T-helper 2 cell treated with Interferon-gamma antibody and Interleukin-4, amounts not matched to agents 5 μg/mL and 100 μg/mL, for 36 hours (primary cell): ENCODE results near the gene SEPTIN5.
"Not testable (repeated sequence)": the region's sequence is repeated elsewhere in the genome, so short reads cannot be mapped to it uniquely, and the experiment has no call there.

ENCODE experiments used
- DNase-seq: peaks from one replicate; pipeline ENCODE4 v3.0.0; 2021; ENCODE audit warnings: low spot score
- H3K27ac Mint-ChIP-seq: one replicate; pipeline ENCODE4 v1.8.0; 2021; ENCODE audit warnings: mild to moderate bottlenecking, mixed read lengths
- H3K27me3 Mint-ChIP-seq: one replicate; pipeline ENCODE4 v1.8.0; 2021; ENCODE audit warnings: low read depth, mixed read lengths
- H3K36me3 Mint-ChIP-seq: one replicate; pipeline ENCODE4 v1.8.0; 2021; ENCODE audit warnings: low read depth, mixed read lengths
- H3K4me1 Mint-ChIP-seq: one replicate; pipeline ENCODE4 v1.8.0; 2021; ENCODE audit warnings: low read depth, mixed read lengths
- H3K4me3 Mint-ChIP-seq: one replicate; pipeline ENCODE4 v1.8.0; 2022; ENCODE audit warnings: mild to moderate bottlenecking, moderate library complexity, mixed read lengths
- H3K9me3 Mint-ChIP-seq: one replicate; pipeline ENCODE4 v1.8.0; 2021; ENCODE audit warnings: mixed read lengths

SEPTIN5 gene

GRCh38 chr22:19674929-19675253 lies 39.4 kb upstream of the SEPTIN5 start:
- no peak for DNase-seq
- Mint-ChIP-seq H3K27ac (no peak overlapping the region), H3K4me1 (no peaks in the 10 kb centered on the region), H3K27me3 (peaks cover 5% of the 10 kb centered on the region), H3K4me3 (no peak overlapping the region), H3K9me3 (no peaks in the 10 kb centered on the region), H3K36me3 (no peaks in the 10 kb centered on the region)

- Mint-ChIP-seq H3K36me3 (no peaks in the 10 kb centered on the region), H3K9me3 (no peaks in the 10 kb centered on the region), H3K27me3 (peaks cover 5% of the 10 kb centered on the region), H3K4me3 (no peak overlapping the region), H3K4me1 (no peaks in the 10 kb centered on the region), H3K27ac (no peak overlapping the region)
- no peak for DNase-seq
Observed at GRCh38 chr22:19675428-19675827, 38.9 kb upstream of the SEPTIN5 start.

GRCh38 chr22:19676437-19676836 lies 37.9 kb upstream of the SEPTIN5 start:
- H3K27ac Mint-ChIP-seq, DNase-seq, H3K9me3 Mint-ChIP-seq, H3K4me3 Mint-ChIP-seq, H3K4me1 Mint-ChIP-seq, H3K36me3 Mint-ChIP-seq, H3K27me3 Mint-ChIP-seq: not testable (repeated sequence)

GRCh38 chr22:19678949-19679521 lies 35.3 kb upstream of the SEPTIN5 start:
- H3K27me3 Mint-ChIP-seq, result peaks cover 14% of the 10 kb centered on the region
- no peak overlapping the region for H3K27ac Mint-ChIP-seq
- no peaks in the 10 kb centered on the region for H3K4me1 Mint-ChIP-seq
- H3K9me3 Mint-ChIP-seq, result no peaks in the 10 kb centered on the region
- no peak for DNase-seq
- H3K4me3 Mint-ChIP-seq, result no peak overlapping the region
- H3K36me3 Mint-ChIP-seq, result no peaks in the 10 kb centered on the region

GRCh38 chr22:19679522-19680101 lies 34.7 kb upstream of the SEPTIN5 start:
- no peak overlapping the region for H3K4me3 Mint-ChIP-seq
- peaks cover 16% of the 10 kb centered on the region for H3K27me3 Mint-ChIP-seq
- no peak overlapping the region for H3K27ac Mint-ChIP-seq
- no peaks in the 10 kb centered on the region for H3K9me3 Mint-ChIP-seq
- DNase-seq, result no peak
- H3K4me1 Mint-ChIP-seq, result no peaks in the 10 kb centered on the region
- no peaks in the 10 kb centered on the region for H3K36me3 Mint-ChIP-seq

- no peaks in the 10 kb centered on the region for H3K4me1 Mint-ChIP-seq
- no peaks in the 10 kb centered on the region for H3K9me3 Mint-ChIP-seq
- H3K4me3 Mint-ChIP-seq, result no peak overlapping the region
- DNase-seq, result no peak
- H3K27me3 Mint-ChIP-seq, result peaks cover 16% of the 10 kb centered on the region
- H3K36me3 Mint-ChIP-seq, result no peaks in the 10 kb centered on the region
- H3K27ac Mint-ChIP-seq, result no peak overlapping the region
Observed at GRCh38 chr22:19680287-19680881, 33.9 kb upstream of the SEPTIN5 start.

- Mint-ChIP-seq H3K27me3 (peaks cover 16% of the 10 kb centered on the region), H3K36me3 (no peaks in the 10 kb centered on the region), H3K27ac (no peak overlapping the region), H3K4me1 (no peaks in the 10 kb centered on the region), H3K9me3 (no peaks in the 10 kb centered on the region), H3K4me3 (no peak overlapping the region)
- DNase-seq, result no peak
Observed at GRCh38 chr22:19680911-19681862, 33.1 kb upstream of the SEPTIN5 start.

GRCh38 chr22:19681863-19682245 lies 32.4 kb upstream of the SEPTIN5 start:
- Mint-ChIP-seq H3K4me3 (no peak overlapping the region), H3K27me3 (peaks cover 18% of the 10 kb centered on the region), H3K9me3 (no peaks in the 10 kb centered on the region), H3K36me3 (no peaks in the 10 kb centered on the region), H3K4me1 (no peaks in the 10 kb centered on the region), H3K27ac (no peak overlapping the region)
- no peak for DNase-seq

GRCh38 chr22:19686946-19687345 lies 27.4 kb upstream of the SEPTIN5 start:
- H3K9me3 Mint-ChIP-seq, result no peaks in the 10 kb centered on the region
- no peak overlapping the region for H3K27ac Mint-ChIP-seq

GRCh38 chr22:19687561-19688300 lies 26.6 kb upstream of the SEPTIN5 start:
- H3K9me3 Mint-ChIP-seq, result no peaks in the 10 kb centered on the region
- DNase-seq, result no peak
- no peaks in the 10 kb centered on the region for H3K4me1 Mint-ChIP-seq
- H3K36me3 Mint-ChIP-seq, result no peaks in the 10 kb centered on the region
- H3K27ac Mint-ChIP-seq, result no peak overlapping the region
- no peak overlapping the region for H3K4me3 Mint-ChIP-seq
- H3K27me3 Mint-ChIP-seq, result peaks cover 15% of the 10 kb centered on the region

More at GRCh38 chr22:19686946-19687345, 27.4 kb upstream of the SEPTIN5 start:
- H3K4me1 Mint-ChIP-seq, result no peaks in the 10 kb centered on the region
- peaks cover 19% of the 10 kb centered on the region for H3K27me3 Mint-ChIP-seq
- DNase-seq, result no peak
- H3K36me3 Mint-ChIP-seq, result no peaks in the 10 kb centered on the region
- H3K4me3 Mint-ChIP-seq, result no peak overlapping the region

- H3K4me3 Mint-ChIP-seq, result no peak overlapping the region
- DNase-seq, result no peak
Observed at GRCh38 chr22:19688301-19689290, 25.7 kb upstream of the SEPTIN5 start.

GRCh38 chr22:19689408-19689807 lies 24.9 kb upstream of the SEPTIN5 start:
- DNase-seq, result no peak
- Mint-ChIP-seq H3K9me3 (no peaks in the 10 kb centered on the region), H3K36me3 (no peaks in the 10 kb centered on the region), H3K4me1 (no peaks in the 10 kb centered on the region), H3K27ac (no peak overlapping the region), H3K27me3 (peaks cover 4% of the 10 kb centered on the region), H3K4me3 (no peak overlapping the region)

More at GRCh38 chr22:19688301-19689290, 25.7 kb upstream of the SEPTIN5 start:
- Mint-ChIP-seq H3K36me3 (no peaks in the 10 kb centered on the region), H3K27ac (no peak overlapping the region), H3K9me3 (no peaks in the 10 kb centered on the region), H3K4me1 (no peaks in the 10 kb centered on the region), H3K27me3 (peaks cover 10% of the 10 kb centered on the region)
